NCI-H187 (cell line): ENCODE results near the gene ATXN7L1.
A peak's percentile ranks its signal among the peaks of the same experiment; 100 is the strongest.

Experiments used
- DNase-seq, 2 experiments: peaks; one replicate each; lab custom pipeline; 2025; lab: John Stamatoyannopoulos, UW

Gene ATXN7L1

GRCh38 chr7:105647591-105647990 is 228.8 kb downstream of the ATXN7L1 start:
- DNase-seq, result peak; percentile 31 to 52

GRCh38 chr7:105644937-105645336 is 231.5 kb downstream of the ATXN7L1 start:
- no peak for DNase-seq

- no peak for DNase-seq
Observed at GRCh38 chr7:105643851-105644250, 232.5 kb downstream of the ATXN7L1 start.

DNA sequence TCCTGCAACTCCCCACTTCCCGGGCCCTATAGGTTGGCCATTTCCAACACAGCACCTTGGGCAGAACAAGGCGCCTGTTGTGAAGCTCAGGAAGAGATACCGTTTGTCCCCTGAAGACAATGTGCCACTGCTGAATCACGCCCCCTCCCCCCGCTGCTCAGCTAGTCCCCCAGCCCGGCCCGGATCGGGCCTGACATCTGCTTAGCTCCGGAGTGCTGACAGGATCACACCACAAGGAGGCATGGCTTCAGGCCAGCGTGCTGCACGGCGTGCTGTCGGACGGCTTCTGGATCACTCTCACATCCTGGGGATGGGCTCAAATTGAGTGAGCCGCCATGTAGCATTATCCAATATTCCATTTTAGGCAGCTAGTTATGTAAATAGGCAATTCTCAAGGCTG is 233.0 kb downstream of the ATXN7L1 start:
- no peak for DNase-seq

- no peak for DNase-seq
Observed at GRCh38 chr7:105642264-105642663, 234.1 kb downstream of the ATXN7L1 start.

DNA sequence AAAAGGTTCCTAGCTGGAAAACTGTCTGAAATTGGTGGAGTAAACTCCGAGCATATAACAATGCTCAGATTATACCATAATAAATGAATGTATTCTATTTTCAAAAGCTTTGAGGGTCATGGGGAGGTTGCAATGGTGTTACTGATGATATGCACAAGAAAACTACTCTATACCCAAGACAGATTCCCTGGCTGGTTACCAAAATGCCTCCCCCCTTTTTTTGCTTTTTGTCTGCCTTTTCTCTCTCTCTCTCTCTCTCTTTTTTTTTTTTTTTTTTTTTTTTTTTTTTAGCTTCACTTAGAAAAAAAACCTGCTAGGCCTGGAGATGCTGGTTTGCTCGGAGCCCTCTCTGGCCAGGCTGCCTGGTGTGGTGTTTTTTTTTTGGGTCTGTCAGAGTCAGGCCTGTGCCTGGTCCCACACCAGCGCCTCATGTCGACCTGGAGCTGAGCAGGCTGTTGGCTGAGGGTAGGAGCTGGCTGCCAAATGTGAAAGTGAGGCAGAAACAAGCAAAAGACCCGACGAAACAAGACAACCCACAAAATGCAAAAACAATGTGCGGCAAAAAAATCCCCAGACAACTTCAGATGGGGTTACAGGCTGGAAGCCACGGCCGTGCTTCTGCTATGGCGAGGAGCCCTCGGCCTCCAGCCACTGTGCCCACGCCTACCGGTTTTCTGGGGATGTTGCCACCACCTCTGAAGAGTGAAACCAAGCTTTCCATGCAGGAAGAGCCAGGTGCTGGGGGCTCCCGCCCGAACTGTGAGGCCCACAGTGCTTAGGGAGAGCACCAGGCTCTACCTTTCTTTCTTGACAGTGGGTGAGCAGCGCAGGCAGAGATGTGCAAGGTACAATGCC is 235.2 kb downstream of the ATXN7L1 start:
- DNase-seq, result no peak

DNA sequence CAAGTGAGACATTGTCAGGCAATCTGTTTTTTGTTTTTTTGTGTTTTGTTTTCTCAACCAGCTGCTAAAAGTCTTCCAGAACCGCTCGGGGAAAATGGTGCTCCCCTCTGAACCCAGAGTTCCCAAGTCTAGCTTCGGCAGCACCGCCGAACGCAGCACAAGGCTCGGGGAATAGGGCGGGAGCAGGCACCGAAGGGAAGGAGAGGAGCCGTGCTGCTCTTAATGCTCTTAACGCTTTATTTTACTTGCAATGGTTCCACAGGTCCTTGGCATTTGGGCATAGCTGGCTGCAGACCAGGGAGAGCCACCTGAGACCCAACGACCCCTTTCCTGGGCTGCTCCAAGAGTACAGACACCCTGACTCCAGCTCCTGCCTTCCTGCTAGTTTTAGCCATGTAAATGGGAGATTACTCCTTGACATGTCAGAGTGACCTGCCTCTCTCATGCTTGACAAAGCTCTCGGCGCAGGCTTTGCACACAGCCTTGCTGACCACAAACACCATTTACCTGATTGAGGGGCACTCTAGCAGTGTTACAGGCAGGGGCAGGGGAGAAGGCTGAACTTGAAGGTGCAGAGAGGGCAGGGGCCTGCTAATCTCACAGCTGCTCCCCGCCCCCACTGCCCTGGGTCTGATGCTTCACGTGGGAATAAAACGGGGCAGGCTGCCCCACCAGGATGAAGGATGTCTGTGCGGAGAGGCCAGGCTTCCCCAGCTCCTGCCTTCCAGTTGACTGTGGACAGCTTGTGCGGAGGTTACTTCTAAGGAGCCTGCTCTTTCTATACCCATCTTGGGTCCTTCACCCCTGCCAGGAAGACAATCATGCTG is 236.5 kb downstream of the ATXN7L1 start:
- peak; percentile 77 to 80 for DNase-seq

DNA sequence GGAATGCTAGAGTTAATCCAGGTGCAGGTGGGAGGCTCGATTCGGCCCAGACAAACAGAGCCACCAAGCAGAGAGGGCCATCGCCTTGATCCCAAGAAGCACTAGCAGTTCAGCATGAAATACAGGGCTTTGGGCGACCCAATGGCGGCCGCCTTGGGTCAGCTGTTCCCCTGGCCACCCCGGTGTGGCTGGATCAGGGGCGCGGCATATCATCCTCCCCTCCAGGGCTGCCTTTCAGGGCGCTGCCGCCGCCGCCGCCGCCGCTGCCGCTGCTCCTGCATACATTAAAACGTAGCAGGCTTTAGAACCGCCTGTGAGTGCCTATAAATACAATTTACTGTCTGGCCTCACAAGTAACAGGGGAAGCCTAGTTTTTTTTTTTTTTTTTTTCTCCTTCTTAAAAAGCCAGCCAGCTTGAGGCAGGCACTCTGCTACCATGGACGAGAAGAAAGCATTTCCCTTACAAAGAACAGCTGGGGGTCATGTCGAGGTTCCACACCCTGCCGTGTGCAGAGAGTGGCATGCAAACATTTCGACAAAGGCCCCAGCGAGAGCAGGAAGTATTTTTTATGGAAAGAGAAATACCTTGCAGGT is 237.4 kb downstream of the ATXN7L1 start:
- peak; percentile 71 to 86 for DNase-seq

DNA sequence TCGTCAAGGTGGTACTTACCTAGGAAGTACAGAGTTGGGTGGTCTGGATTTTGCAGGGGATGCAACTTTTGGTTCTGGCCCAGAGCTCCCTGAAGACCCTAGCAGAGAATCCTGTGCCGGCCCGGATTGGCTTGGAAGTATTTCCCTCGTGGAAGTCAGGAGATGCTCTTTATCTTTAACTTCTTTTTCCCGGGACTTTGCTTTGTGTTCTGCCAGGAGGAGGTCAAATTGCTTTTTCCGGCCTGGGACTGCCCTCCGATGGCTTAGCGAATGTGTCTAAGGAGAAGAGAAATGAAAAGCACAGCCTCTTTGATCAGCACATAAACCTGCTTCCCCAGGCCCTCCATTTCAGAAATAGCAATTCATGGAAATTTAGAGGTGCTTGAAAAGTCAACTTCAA is 238.1 kb downstream of the ATXN7L1 start:
- DNase-seq, result no peak

- DNase-seq, result peak; percentile 34 to 51
Observed at GRCh38 chr7:105637755-105638154, 238.6 kb downstream of the ATXN7L1 start.

DNA sequence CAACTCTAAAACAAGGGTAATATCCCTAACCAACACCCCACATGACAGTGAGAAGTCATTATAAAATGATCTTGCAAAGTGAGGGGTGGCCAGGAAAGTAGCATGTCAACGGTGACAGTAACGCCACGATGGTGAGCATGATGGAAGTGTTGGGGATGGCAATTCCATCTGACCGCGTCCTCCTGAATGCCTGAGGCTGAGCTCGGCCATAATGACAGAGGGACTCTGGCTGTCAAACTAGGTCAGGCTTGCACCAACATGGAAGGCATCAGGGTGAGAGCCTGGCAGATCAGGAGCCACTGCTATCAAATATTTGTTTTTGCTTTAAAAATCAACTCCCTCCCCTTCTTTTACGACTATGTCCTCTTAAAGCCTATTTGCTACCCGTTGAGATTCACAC is 239.4 kb downstream of the ATXN7L1 start:
- DNase-seq, result no peak

GRCh38 chr7:105635197-105635596 is 241.2 kb downstream of the ATXN7L1 start:
- DNase-seq, result no peak

DNA sequence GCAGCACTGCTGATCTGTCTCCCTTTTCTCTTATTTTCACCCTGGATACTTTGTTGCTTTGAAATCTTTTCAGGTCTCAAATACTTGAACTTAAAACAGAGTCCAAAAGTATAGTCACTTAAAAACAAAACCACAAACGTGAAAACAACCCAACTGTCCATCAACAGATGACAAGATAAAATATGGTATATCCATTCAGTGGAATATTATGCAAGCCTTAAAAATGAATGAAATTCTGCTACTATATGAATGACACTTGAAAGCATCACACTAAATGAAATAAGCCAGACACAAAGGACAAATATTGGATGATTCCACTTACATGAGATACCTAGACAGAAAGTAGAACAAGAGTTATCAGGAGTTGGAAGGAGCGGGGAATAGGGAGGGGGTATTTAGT is 250.4 kb downstream of the ATXN7L1 start:
- DNase-seq, result no peak

DNA sequence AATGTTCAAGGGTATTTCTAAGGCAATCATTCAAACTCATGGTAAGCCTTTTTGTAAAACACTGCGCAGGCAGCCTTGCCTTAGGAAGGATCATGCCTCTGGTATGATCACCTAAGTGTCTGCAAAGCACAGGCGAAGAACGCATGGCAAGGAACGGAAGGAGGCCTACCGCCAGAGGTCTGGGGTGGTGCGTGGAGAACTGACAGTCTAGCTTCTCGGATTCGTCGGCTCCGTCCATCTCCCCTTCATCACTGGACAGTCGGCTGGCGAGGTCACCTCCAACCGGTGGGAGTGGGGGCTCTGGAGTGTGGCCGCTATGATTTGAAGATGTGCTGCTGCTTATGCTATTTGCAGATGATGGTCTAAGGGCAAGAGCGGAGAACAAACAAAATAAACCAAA is 252.5 kb downstream of the ATXN7L1 start:
- no peak for DNase-seq

- DNase-seq, result no peak
Observed at GRCh38 chr7:105623378-105623777, 253.0 kb downstream of the ATXN7L1 start.

- DNase-seq, result no peak
Observed at GRCh38 chr7:105622106-105622731, 254.2 kb downstream of the ATXN7L1 start.

GRCh38 chr7:105621617-105622016 is 254.8 kb downstream of the ATXN7L1 start:
- no peak for DNase-seq

DNA sequence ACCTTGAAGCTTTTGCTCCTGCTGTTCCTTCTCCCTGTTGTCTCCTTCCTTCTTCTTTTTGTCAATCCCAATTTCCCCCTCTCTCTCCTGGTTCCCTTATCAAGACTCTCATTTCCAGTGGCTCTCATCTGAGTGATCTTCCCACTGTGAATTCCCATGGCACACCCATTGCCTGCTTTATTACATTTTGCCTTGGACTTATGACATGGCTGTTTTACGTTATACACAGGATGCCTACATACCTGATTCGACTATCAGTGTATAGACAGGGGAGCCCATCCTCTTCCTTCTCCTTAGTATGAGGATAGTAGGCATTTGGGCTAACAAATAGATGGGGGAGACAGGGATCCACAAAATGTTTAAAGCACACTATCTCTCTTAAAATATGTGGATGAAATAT is 255.2 kb downstream of the ATXN7L1 start:
- DNase-seq, result no peak

- no peak for DNase-seq
Observed at GRCh38 chr7:105619590-105619989, 256.8 kb downstream of the ATXN7L1 start.

GRCh38 chr7:105618016-105618296 is 258.4 kb downstream of the ATXN7L1 start:
- DNase-seq, result no peak

- DNase-seq, result no peak
Observed at GRCh38 chr7:105617280-105618015, 259.0 kb downstream of the ATXN7L1 start.

DNA sequence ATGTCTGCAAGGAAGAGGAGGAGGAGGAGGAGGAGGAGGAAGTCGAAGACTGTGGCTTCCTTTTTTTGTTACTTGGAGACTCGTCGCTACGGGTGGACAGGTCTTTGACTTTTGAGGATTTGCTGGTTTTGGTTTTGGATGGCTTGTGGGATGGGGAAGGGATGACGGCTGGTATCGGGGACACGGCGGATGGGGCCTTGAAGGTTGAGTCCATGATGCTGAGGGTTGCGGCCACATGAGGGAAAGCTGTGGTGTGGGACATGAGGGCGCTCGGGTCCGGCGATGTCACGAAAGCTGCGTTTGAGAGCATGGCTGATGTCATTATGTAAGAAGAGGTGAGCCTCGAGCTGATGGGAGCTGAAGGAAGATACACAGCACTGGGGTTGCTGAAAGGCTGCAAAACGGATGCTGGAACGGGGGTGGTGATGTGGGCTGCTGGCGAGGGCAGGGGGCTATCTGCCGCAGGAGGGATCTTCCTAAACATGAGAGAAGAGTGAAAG is 262.0 kb downstream of the ATXN7L1 start:
- no peak for DNase-seq
